K562 (cell line): ENCODE measurements around the gene LBX1. TPM values are rescaled to one million over a fixed set of nuclear protein-coding genes. Genes with fewer than 3 reads are reported as not detected.

ENCODE experiments used
- ATAC-seq: fragments of 200-7000 bp; cut with Tn5 transposase; 3 replicates; pipeline ENCODE4 v1.9.1; 2020; ENCODE audit warnings: moderate library complexity
- BruUV-seq: library from RNA; stranded (reverse); fragments of 400-500 nt; replicated peaks from 2 replicates; lab custom pipeline; 2021; lab: Mats Ljungman, UMichigan
- CTCF ChIA-PET: fragments of 300-600 bp; formaldehyde crosslinking; extraction: SDS; loops from one replicate; lab custom pipeline; 2021; ENCODE audit warnings: low intra/inter-chr PET ratio; lab: Yijun Ruan, JAX
- POLR2A ChIA-PET: fragments of 300-600, 350-650 bp; sonication (Branson Sonifier 250); formaldehyde crosslinking; extraction: SDS; loops from one replicate; lab custom pipeline; 2021; ENCODE audit warnings: antibody characterized with exemption, inconsistent platforms; lab: Yijun Ruan, JAX
- DNase-seq, 4 experiments: peaks; one replicate each; pipeline versions ENCODE4 v3.0.0 to v3.0.0-alpha.2; 2011 to 2018; ENCODE audit warnings: low spot score in 3 of 4, mixed read lengths in 3 of 4; ENCODE audit errors: extremely low read depth in 1 of 4
- FAIRE-seq: peaks from 2 replicates; lab custom pipeline; 2011; peaks lifted over from hg19 to GRCh38; lab: Jason Lieb, UNC
- H2AFZ ChIP-seq: 2 replicates; pipeline ENCODE4 v1.6.0; 2011; ENCODE audit warnings: low read depth, low read length, control low read depth, inconsistent platforms
- H3K27ac ChIP-seq: fragments of 200-600 bp; 3 replicates; pipeline ENCODE4 v1.8.0; 2011; ENCODE audit warnings: low read depth, mild to moderate bottlenecking, control low read depth, inconsistent platforms, low read length, moderate library complexity, mixed read lengths; ENCODE audit errors: extremely low read depth
- H3K27me3 ChIP-seq, 2 experiments: fragments of 300-600 bp in 1 of 2; 2 replicates in 1 of 2; 3 replicates in 1 of 2; pipeline versions ENCODE4 v1.6.0 to v1.8.0; 2011; ENCODE audit warnings: inconsistent platforms in 2 of 2, low read length in 2 of 2, mild to moderate bottlenecking in 1 of 2, mixed read lengths in 1 of 2, moderate library complexity in 1 of 2; ENCODE audit not compliant: control insufficient read depth in 2 of 2, insufficient read depth in 2 of 2
- H3K36me3 ChIP-seq: fragments of 300-600 bp; 3 replicates; pipeline ENCODE4 v1.8.0; 2011; ENCODE audit warnings: mild to moderate bottlenecking, low read length, inconsistent platforms; ENCODE audit not compliant: control insufficient read depth, insufficient read depth
- H3K4me1 ChIP-seq, 2 experiments: fragments of 200-600 bp in 1 of 2; replicated peaks in 1 of 2; 2 replicates in 1 of 2; 3 replicates in 1 of 2; pipeline versions ENCODE4 v1.5.1 to v1.8.0; 2011; ENCODE audit warnings: inconsistent platforms in 2 of 2, low read length in 2 of 2, mild to moderate bottlenecking in 1 of 2, mixed read lengths in 1 of 2, moderate library complexity in 1 of 2; ENCODE audit not compliant: control insufficient read depth in 2 of 2, insufficient read depth in 2 of 2
- H3K4me2 ChIP-seq: 2 replicates; pipeline ENCODE4 v1.6.1; 2011; ENCODE audit warnings: low read length, control low read depth, inconsistent platforms, mixed read lengths; ENCODE audit not compliant: insufficient read depth
- H3K4me3 ChIP-seq: fragments of 200-600 bp; sonication (generic), shearing (Covaris generic); 2 replicates; pipeline ENCODE4 v1.5.1; 2016; ENCODE audit warnings: control low read depth, inconsistent platforms
- H3K79me2 ChIP-seq: fragments of 200-600 bp; 3 replicates; pipeline ENCODE4 v1.8.0; 2011; ENCODE audit warnings: low read length, inconsistent platforms; ENCODE audit not compliant: control insufficient read depth, insufficient read depth
- H3K9ac ChIP-seq, 2 experiments: 2 replicates each; pipeline versions ENCODE4 v1.6.0 to v1.6.1; 2011; ENCODE audit warnings: low read depth in 2 of 2, low read length in 2 of 2, control low read depth in 1 of 2, inconsistent platforms in 1 of 2, mild to moderate bottlenecking in 1 of 2, mixed read lengths in 1 of 2; ENCODE audit not compliant: insufficient read depth in 1 of 2
- H3K9me1 ChIP-seq: one replicate; pipeline ENCODE4 v1.6.0; 2011; ENCODE audit warnings: inconsistent platforms, mild to moderate bottlenecking, low read length, moderate library complexity; ENCODE audit not compliant: control insufficient read depth, insufficient read depth
- H3K9me3 ChIP-seq: replicated peaks from 2 replicates; pipeline ENCODE4 v1.5.1; 2011; ENCODE audit warnings: low read depth, low read length, inconsistent platforms; ENCODE audit not compliant: control insufficient read depth, insufficient read depth
- H4K20me1 ChIP-seq: replicated peaks from 2 replicates; pipeline ENCODE4 v1.6.1; 2011; ENCODE audit warnings: low read length, inconsistent platforms, mixed read lengths; ENCODE audit not compliant: control insufficient read depth, insufficient read depth
- E2F3 ChIP-seq: fragments of 250-450 bp; sonication (Bioruptor Pico); IDR thresholded peaks from 2 replicates; pipeline ENCODE4 v1.4.0; 2020; ENCODE audit warnings: mild to moderate bottlenecking
- ZNF584 ChIP-seq: fragments of 200-800 bp; sonication (Bioruptor generic); IDR thresholded peaks from 2 replicates; pipeline ENCODE4 v1.6.1; 2016; ENCODE audit warnings: low read depth, mild to moderate bottlenecking, missing genetic modification characterization, missing compliant biosample characterization
- WGBS: fragments of 100-300 bp; shearing (Covaris generic); methylation state at CpG from one replicate; pipeline ENCODE4 v1.1.6; 2016; ENCODE audit warnings: low coverage, mixed read lengths; ENCODE audit not compliant: insufficient coverage; ENCODE audit errors: missing lambda C conversion rate; 5-methylcytosine and 5-hydroxymethylcytosine counted together
- in situ Hi-C: fragments of 300-500 bp; cut with MboI; formaldehyde crosslinking; loops from 4 replicates; pipeline ENCODE4 v1.15.0; 2018; ENCODE audit warnings: inconsistent platforms, mixed read lengths
- intact Hi-C: fragments of 100-400 bp; cut with micrococcal nuclease; formaldehyde crosslinking; loops from 2 replicates; pipeline ENCODE4 v1.14.2; 2022
- polyA plus RNA-seq, 8 experiments: library from polyadenylated mRNA; depleted of rRNA in 4 of 8; stranded (reverse) in 5 of 8; unstranded in 3 of 8; fragments of >200 nt; fragmentation: Nextera tagmentation in 2 of 8; fragmentation: Illumina TruSeq in 1 of 8; extraction: Ambion mirVana in 2 of 8; extraction: Trizol in 1 of 8; gene quantifications; 2 replicates each; pipeline versions ENCODE4 v1.2.1 to v1.2.3, GENCODE V29; 2011 to 2014; ENCODE audit warnings: inconsistent platforms in 1 of 8, missing spikeins in 1 of 8
- total RNA-seq, 7 experiments: library from RNA; depleted of rRNA in 6 of 7; stranded (reverse); fragments of >200 nt in 6 of 7; fragmentation: Illumina TruSeq in 2 of 7; extraction: Trizol in 2 of 7; gene quantifications; 2 replicates each; pipeline versions ENCODE4 v1.2.1 to v1.2.3, GENCODE V29; 2011 to 2021; ENCODE audit warnings: low replicate concordance in 1 of 7
- TF ChIP-seq, protein P1 (sequence below): fragments of 250-450 bp; sonication (Bioruptor Pico); IDR thresholded peaks from 2 replicates; pipeline ENCODE4 v1.5.0; 2020; ENCODE audit warnings: mild to moderate bottlenecking

Gene LBX1
- total and polyA plus RNA-seq, 9 of the 15 experiments (the other 6 are each of a cell fraction or from before 2014, with no cell fraction given): not detected

- TF ChIP-seq, protein P1, sequence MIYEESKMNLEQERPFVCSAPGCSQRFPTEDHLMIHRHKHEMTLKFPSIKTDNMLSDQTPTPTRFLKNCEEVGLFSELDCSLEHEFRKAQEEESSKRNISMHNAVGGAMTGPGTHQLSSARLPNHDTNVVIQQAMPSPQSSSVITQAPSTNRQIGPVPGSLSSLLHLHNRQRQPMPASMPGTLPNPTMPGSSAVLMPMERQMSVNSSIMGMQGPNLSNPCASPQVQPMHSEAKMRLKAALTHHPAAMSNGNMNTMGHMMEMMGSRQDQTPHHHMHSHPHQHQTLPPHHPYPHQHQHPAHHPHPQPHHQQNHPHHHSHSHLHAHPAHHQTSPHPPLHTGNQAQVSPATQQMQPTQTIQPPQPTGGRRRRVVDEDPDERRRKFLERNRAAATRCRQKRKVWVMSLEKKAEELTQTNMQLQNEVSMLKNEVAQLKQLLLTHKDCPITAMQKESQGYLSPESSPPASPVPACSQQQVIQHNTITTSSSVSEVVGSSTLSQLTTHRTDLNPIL (CRISPR knock-in tag): no peak
- TF ChIP-seq E2F3 (CRISPR knock-in tag): no peak
- TF ChIP-seq, all 486 proteins: peak for 0
Observed at GRCh38 chr10:101270763-101271162, 41.5 kb upstream of the LBX1 start (continued).

DNA sequence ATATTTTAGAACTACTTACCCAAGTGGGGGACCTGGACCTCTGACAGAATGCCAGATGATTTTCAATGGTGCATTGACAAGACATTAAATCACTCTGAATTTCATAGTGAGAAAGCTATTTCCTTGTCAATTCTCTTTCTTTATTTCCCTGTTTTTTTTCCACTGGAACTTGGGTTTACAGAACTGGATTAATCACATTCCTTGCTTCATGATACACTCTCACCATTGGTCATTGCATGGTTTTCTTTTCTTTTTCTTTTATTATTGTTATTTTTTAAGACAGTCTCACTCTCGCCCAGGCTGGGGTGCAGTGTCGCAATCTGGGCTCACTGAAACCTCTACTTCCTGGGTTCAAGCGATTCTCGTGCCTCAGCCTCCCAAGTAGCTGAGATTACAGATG lies 38.5 kb upstream of the LBX1 start:
- no peaks in the 10 kb centered on the region for H3K79me2 ChIP-seq
- WGBS: 0% methylated on average over 4 of the region's 4 CpGs
- DNase-seq (no peak), ATAC-seq (no peak), FAIRE-seq (no peak)
- no peak overlapping the region for H2AFZ ChIP-seq
- no peak overlapping the region for H3K27ac ChIP-seq
- no peaks in the 10 kb centered on the region for H4K20me1 ChIP-seq
- no peak overlapping the region for H3K4me3 ChIP-seq
- no TSS peak for BruUV-seq
- no peak for TF ChIP-seq ZNF584 (CRISPR knock-in tag)
- no peak overlapping the region for H3K9ac ChIP-seq
- no peak overlapping the region for H3K4me2 ChIP-seq
- POLR2A ChIA-PET: no interaction called here
- H3K27me3 ChIP-seq: peaks cover 3 to 10% of the 10 kb centered on the region in 2 experiments; a peak in 2 of 5 replicates
- CTCF ChIA-PET: no interaction called here
- in situ Hi-C loops: no loop called here
- no peaks in the 10 kb centered on the region for H3K9me3 ChIP-seq
- no peaks in the 10 kb centered on the region for H3K36me3 ChIP-seq
- no peaks in the 10 kb centered on the region for H3K9me1 ChIP-seq
- no peaks in the 10 kb centered on the region; a peak in 1 of 5 replicates for H3K4me1 ChIP-seq
- intact Hi-C loops: no loop called here
